Measurements from ENCODE around the gene BAK1. TPM values are rescaled to one million over a fixed set of nuclear protein-coding genes. Genes with fewer than 3 reads are reported as not detected.

BAK1 gene
- total and polyA plus RNA-seq, 2 of the 13 experiments (the other 11 are each of a cell fraction or from before 2014, with no cell fraction given) = 15.0 to 23.8 TPM

- no peak for TF ChIP-seq ZNF704 (CRISPR knock-in tag; IDR thresholded peaks at IDR 0.05; ENCODE audit: borderline replicate concordance)
- TF ChIP-seq, protein P1, sequence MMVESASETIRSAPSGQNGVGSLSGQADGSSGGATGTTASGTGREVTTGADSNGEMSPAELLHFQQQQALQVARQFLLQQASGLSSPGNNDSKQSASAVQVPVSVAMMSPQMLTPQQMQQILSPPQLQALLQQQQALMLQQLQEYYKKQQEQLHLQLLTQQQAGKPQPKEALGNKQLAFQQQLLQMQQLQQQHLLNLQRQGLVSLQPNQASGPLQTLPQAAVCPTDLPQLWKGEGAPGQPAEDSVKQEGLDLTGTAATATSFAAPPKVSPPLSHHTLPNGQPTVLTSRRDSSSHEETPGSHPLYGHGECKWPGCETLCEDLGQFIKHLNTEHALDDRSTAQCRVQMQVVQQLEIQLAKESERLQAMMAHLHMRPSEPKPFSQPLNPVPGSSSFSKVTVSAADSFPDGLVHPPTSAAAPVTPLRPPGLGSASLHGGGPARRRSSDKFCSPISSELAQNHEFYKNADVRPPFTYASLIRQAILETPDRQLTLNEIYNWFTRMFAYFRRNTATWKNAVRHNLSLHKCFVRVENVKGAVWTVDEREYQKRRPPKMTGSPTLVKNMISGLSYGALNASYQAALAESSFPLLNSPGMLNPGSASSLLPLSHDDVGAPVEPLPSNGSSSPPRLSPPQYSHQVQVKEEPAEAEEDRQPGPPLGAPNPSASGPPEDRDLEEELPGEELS (CRISPR knock-in tag; IDR thresholded peaks at IDR 0.05) = no peak; the same call in 1 of the 2 replicates
- TF ChIP-seq PHF5A (CRISPR knock-in tag; IDR thresholded peaks at IDR 0.05; ENCODE audit: low read depth, unreplicated experiment) = no peak
- no peak for TF ChIP-seq SPEN (CRISPR knock-in tag; IDR thresholded peaks at IDR 0.05; ENCODE audit: low read depth)
- no peak for TF ChIP-seq MBNL3 (CRISPR knock-in tag; conservative IDR thresholded peaks at IDR 0.05)
- no peak for TF ChIP-seq KDM3A (CRISPR knock-in tag; IDR thresholded peaks at IDR 0.05; ENCODE audit: low read depth)
- TF ChIP-seq TP53 (CRISPR knock-in tag; conservative IDR thresholded peaks at IDR 0.05) = no peak
- no peak for TF ChIP-seq AGO1 (IDR thresholded peaks at IDR 0.05; ENCODE audit: low read depth, low read length, poor library complexity, severe bottlenecking)
- no peak for TF ChIP-seq GTF2F1 (IDR thresholded peaks at IDR 0.05; ENCODE audit: low read length)
- no peak for TF ChIP-seq TSC22D2 (CRISPR knock-in tag; IDR thresholded peaks at IDR 0.05; ENCODE audit: borderline replicate concordance)
- no peak for TF ChIP-seq KDM5B (CRISPR knock-in tag; IDR thresholded peaks at IDR 0.05; ENCODE audit: borderline replicate concordance)
- TF ChIP-seq, protein P2, sequence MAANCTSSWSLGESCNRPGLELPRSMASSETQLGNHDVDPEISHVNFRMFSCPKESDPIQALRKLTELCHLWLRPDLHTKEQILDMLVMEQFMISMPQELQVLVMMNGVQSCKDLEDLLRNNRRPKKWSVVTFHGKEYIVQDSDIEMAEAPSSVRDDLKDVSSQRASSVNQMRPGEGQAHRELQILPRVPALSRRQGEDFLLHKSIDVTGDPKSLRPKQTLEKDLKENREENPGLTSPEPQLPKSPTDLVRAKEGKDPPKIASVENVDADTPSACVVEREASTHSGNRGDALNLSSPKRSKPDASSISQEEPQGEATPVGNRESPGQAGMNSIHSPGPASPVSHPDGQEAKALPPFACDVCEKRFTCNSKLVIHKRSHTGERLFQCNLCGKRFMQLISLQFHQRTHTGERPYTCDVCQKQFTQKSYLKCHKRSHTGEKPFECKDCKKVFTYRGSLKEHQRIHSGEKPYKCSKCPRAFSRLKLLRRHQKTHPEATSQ (CRISPR knock-in tag; IDR thresholded peaks at IDR 0.05; ENCODE audit: borderline replicate concordance) = no peak
- 0 out of 2 replicates have a peak, but pooled peaks have one; percentile 96 for TF ChIP-seq ZNF800 (CRISPR knock-in tag; IDR thresholded peaks at IDR 0.05)
- no peak for TF ChIP-seq POGK (CRISPR knock-in tag; conservative IDR thresholded peaks at IDR 0.05)
- TF ChIP-seq TAF1 (CRISPR knock-in tag; IDR thresholded peaks at IDR 0.05) = 0 out of 2 replicates have a peak, but pooled peaks have one; percentile 29
- 0 out of 2 replicates have a peak, but pooled peaks have one; percentile 23 for TF ChIP-seq RELA (CRISPR knock-in tag; IDR thresholded peaks at IDR 0.05)
- TF ChIP-seq ZNF136 (CRISPR knock-in tag; IDR thresholded peaks at IDR 0.05; ENCODE audit: low read depth) = no peak
- 0 out of 2 replicates have a peak, but pooled peaks have one; percentile 9 for TF ChIP-seq THAP11 (CRISPR knock-in tag; IDR thresholded peaks at IDR 0.05)
- TF ChIP-seq ZNF878 (CRISPR knock-in tag; IDR thresholded peaks at IDR 0.05) = no peak
- no peak for TF ChIP-seq ZNF331 (CRISPR knock-in tag; IDR thresholded peaks at IDR 0.05)
- no peak for TF ChIP-seq HHEX (CRISPR knock-in tag; IDR thresholded peaks at IDR 0.05)
- no peak for TF ChIP-seq CAMTA2 (CRISPR knock-in tag; IDR thresholded peaks at IDR 0.05; ENCODE audit: borderline replicate concordance)
Observed at GRCh38 chr6:33620158-33620855, 40.2 kb upstream of the BAK1 start (continued).

Data from HepG2 (cell line).